ENCODE data around the gene ALG1.
"Not testable (repeated sequence)": the region's sequence is repeated elsewhere in the genome, so short reads cannot be mapped to it uniquely, and the experiment has no call there.

GRCh38 chr16:5083646-5084045, 12.0 kb downstream of the ALG1 start:
- TF ChIP-seq POLR2A (IDR thresholded peaks at IDR 0.05; ENCODE audit: low read length); GATA1 (IDR thresholded peaks at IDR 0.05; ENCODE audit: low read depth, low read length): not testable (repeated sequence)
